HG03103 (cell line): Measurements from ENCODE around the gene DMRTA2.
"Not testable (repeated sequence)": the region's sequence is repeated elsewhere in the genome, so short reads cannot be mapped to it uniquely, and the experiment has no call there.

Source experiments
- ATAC-seq: cut with Tn5 transposase; IDR thresholded peaks from one replicate; pipeline ENCODE4 v1.9.1; 2021; ENCODE audit warnings: low read depth; ENCODE audit not compliant: unreplicated experiment

Gene DMRTA2

DNA sequence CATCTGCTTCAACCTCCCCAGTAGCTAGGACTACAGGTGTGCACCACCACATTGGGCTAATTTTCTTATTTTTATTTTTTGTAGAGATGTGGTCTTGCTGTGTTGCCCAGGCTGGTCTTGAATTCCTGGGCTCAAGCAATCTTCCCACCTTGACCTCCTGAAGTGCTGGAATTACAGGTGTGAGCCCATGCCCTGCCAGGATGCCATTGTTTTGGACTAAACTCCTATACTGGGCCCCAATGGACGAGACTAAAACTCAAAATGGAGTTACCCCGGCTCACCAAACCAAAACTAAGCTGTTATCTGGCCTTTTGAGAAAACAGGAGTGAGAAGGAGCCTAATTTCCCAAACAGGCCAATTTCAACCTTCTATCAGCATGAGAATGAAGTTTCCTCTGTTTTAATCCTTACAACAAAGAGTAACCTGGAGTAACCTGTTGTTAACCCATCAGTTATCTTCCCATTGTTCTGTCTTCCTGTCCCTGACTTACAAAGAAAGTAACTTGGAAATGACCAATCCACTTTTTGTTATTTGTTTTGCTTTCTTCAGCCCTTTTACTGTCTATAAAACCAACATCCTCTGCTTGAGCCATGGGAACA, 29.6 kb downstream of the DMRTA2 start:
- no peak for ATAC-seq

DNA sequence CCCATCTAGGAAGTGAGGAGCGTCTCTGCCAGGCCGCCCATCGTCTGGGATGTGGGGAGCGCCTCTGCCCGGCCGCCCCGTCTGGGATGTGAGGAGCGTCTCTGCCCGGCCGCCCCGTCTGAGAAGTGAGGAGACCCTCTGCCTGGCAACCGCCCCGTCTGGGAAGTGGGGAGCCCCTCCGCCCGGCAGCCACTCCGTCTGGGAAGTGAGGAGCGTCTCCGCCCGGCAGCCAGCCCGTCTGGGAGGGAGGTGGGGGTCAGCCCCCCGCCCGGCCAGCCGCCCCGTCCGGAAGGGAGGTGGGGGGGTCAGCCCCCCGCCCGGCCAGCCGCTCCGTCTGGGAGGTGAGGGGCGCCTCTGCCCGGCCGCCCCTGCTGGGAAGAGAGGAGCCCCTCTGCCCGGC, 41.7 kb downstream of the DMRTA2 start:
- not testable (repeated sequence) for ATAC-seq

DNA sequence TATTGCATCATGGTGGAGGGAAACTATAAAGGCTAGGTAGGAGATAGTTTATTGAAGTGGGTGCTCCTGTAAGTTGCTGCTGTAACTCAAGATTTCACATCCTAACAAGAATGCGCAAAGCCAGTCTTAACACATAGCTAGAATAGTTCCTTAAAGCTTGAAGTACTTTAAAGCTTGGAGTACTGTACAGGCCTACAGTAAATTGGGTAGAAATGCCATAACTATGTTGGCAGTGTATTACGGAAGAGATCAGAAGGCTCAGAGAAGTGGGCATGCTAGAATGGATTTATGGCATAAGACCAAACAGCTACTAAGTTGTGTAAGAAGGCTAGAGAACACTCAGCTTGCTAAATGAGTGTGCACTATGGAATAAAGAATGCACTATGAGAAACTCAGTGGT, 44.5 kb downstream of the DMRTA2 start:
- ATAC-seq: no peak

DNA sequence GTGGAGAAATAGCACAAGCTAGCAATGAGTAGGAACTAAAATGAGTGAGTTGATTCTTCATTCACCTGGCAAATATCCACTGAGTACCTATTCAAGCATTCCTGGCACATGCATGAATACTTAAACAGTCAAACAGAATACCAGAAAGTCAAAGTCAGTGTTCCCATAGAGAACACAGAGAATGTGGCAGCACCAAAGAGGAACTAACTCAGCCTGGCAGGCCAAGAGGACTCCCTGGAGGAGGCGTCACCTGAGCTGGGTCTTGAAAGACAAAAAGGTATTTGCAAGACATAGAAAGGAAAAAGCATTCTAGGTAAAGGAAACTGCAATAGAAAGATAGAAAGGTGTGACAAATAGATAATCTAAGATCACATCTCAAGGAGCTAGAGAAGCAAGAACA, 49.7 kb downstream of the DMRTA2 start:
- ATAC-seq: no peak

DNA sequence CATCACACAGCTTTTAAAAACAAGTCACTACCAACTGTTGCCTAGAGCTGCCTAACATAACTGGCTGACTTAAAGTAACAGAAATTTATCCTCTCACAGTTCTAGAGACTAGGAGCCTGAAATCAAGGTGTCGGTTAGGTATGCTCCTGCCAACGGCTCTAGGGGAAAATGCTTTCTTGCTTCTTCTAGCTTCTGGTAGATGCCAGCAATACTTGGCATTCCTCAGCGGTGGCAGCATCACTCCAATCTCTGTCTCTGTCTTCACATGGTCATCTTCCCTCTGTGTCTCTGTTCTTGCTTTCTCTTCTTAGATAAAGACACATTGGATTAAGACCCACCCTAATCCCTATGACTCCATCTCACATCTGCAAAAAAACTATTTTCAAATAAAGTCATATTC, 51.5 kb downstream of the DMRTA2 start:
- ATAC-seq: no peak

DNA sequence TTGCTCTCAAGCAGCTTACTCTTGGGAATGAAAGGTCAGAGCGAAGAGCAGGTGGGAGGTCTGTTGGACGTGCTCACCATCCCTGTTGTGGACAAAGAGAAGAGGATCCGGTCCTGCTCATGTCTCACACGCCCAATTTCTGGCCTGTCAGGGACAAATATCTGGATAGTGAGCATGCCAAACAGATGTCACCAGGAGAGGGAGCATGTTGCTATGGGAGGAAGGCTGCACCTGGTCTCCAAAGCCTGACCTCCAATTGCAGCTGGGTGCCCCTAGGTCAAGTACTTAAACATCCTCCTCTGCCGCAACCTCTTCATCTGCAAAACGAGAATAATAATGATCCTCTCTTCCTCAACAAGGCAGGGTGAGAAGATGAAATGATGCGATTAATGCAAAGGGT, 53.4 kb downstream of the DMRTA2 start:
- no peak for ATAC-seq

DNA sequence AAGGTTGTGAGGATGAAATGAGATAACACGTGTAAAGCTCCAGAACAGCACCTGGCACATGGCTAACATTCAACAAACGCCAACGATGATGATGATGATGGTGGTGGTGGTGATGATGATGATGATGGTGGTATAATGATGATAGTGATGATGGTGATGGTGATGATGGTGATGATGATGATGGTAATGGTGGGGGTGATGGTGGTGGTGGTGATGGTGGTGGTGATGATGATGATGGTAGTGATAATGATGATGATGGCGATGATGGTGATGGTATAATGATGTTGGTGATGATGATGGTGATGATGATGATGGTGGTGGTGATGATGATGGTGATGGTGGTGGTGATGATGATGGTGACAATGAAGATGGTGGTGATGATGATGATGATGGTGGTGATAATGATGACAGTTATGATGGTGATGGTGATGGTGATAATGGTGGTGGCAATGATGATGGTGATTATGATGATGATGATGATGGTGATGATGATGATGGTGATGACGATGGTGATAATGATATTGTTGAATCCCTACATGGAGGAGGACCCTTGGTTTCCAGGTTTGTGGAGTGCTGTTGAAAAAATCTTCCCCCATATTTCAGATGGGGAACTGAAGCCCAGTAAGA, 54.1 kb downstream of the DMRTA2 start:
- no peak for ATAC-seq

DNA sequence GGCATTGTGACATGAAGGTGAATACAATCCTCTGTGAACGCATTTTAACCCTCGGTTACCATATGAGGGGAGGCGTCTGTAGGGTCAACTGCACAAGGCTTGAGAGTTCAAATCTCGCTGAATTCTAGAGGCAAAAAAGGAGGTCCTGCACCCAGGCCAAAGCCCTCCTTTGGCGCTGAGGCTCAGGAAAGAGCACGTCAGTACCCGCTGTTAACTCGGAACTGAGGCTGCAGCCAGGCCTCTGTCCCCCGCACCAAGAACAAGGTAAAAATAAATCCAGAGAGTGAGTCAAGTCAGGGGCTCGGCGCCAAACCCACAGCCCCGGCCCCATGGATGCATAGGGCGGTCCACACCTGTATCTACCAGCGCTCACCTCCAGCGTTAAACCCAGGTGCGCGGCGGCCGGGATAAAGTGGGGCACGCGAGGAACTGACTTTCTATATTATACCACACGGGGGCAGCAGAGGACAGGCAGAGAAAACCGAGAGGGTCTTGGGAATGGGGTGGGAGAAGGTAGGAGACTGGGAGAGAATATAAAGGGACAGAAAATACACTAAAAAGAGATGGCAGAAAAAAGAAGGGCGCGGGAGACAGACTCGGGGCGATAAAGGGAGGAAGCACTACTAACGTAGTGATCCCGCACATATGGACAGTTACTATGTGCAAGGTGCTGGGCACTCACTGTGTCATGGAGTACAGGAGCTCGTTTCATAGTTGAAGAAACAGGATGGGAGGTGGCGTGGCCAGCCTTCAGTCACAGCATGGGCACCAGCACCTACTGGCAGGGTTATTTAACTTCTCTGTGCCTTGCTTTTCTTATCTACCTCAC, 54.9 kb downstream of the DMRTA2 start:
- ATAC-seq: no peak
